ENCODE measurements around the gene TMEM256. TPM values are rescaled to one million over a fixed set of nuclear protein-coding genes. Genes with fewer than 3 reads are reported as not detected.
A peak's percentile ranks its signal among the peaks of the same experiment; 100 is the strongest.

TMEM256 gene
- total RNA-seq, 2 donors from 2014 or later: 133 to 175 TPM

- TF ChIP-seq CTCF (conservative IDR thresholded peaks at IDR 0.05): no peak
- DNase-seq: peak; percentile 58
- Mint-ChIP-seq H3K9me3 (no peaks in the 10 kb centered on the region), H3K27ac (no peak overlapping the region), H3K36me3 (ENCODE audit: low read depth) (peaks cover 32% of the 10 kb centered on the region), H3K4me3 (no peak overlapping the region), H3K4me1 (peaks cover 4% of the 10 kb centered on the region), H3K27me3 (ENCODE audit: insufficient read depth) (peaks cover 5% of the 10 kb centered on the region)
- no peaks in the 10 kb centered on the region for H3K9me3 ChIP-seq (ENCODE audit: control insufficient read depth, low read length)
- H3K27ac ChIP-seq (ENCODE audit: low read depth, low read length): no peak overlapping the region
- H3K4me1 ChIP-seq (ENCODE audit: control insufficient read depth, insufficient read depth, low read length): peaks cover 3% of the 10 kb centered on the region
- no peak overlapping the region for H3K9ac ChIP-seq (ENCODE audit: extremely low read depth, low read length, poor library complexity, severe bottlenecking)
- no peaks in the 10 kb centered on the region for H3K27me3 ChIP-seq (ENCODE audit: control insufficient read depth, insufficient read depth, low read length, poor library complexity, severe bottlenecking)
- H3K36me3 ChIP-seq (ENCODE audit: control insufficient read depth, insufficient read depth, low read length): peaks cover 27% of the 10 kb centered on the region
- H3K4me3 ChIP-seq (ENCODE audit: low read length): no peak overlapping the region
- 86% methylated on average over 13 to 19 of the region's 19 CpGs for WGBS, 2 experiments (ENCODE audit: insufficient coverage in 1 of 2, insufficient read length in 1 of 2)
These were observed 13.7 kb downstream of the TMEM256 start for GRCh38 chr17:7389924-7390910.

DNA sequence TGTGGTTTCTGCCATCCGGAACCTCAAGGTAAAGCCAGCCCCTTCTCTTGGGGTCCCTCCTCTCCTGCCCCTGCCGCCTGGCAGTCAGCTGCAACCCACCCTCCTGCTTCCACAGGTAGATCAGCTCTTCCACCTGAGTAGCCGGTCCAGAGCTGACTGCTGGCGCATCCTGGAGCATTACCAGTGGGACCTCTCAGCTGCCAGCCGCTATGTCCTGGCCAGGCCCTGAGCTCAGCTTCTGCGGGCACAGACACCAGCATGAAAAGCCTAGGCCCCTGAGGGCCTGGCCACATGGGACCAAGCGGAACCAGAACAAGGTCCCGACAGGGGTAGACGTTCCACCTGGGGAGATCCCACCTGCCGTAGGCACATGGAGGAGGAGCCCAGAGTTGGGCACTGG, 15.0 kb downstream of the TMEM256 start:
- H3K36me3 Mint-ChIP-seq (ENCODE audit: low read depth): peaks cover 34% of the 10 kb centered on the region
- no peak overlapping the region for H3K9ac ChIP-seq (ENCODE audit: extremely low read depth, low read length, poor library complexity, severe bottlenecking)
- peak; percentile 44 for DNase-seq
- H3K27me3 Mint-ChIP-seq (ENCODE audit: insufficient read depth): peaks cover 6% of the 10 kb centered on the region
- H3K4me1 Mint-ChIP-seq: no peaks in the 10 kb centered on the region
- no peak overlapping the region for H3K27ac ChIP-seq (ENCODE audit: low read depth, low read length)
- H3K9me3 ChIP-seq (ENCODE audit: control insufficient read depth, low read length): no peaks in the 10 kb centered on the region
- H3K27me3 ChIP-seq (ENCODE audit: control insufficient read depth, insufficient read depth, low read length, poor library complexity, severe bottlenecking): no peaks in the 10 kb centered on the region
- H3K4me1 ChIP-seq (ENCODE audit: control insufficient read depth, insufficient read depth, low read length): peaks cover 3% of the 10 kb centered on the region
- 96 to 97% methylated on average over 6 to 10 of the region's 10 CpGs for WGBS, 2 experiments (ENCODE audit: insufficient coverage in 1 of 2, insufficient read length in 1 of 2)
- H3K9me3 Mint-ChIP-seq: no peaks in the 10 kb centered on the region
- no peak overlapping the region for H3K4me3 ChIP-seq (ENCODE audit: low read length)
- H3K36me3 ChIP-seq (ENCODE audit: control insufficient read depth, insufficient read depth, low read length): peaks cover 27% of the 10 kb centered on the region
- H3K4me3 Mint-ChIP-seq: no peak overlapping the region
- no peak for TF ChIP-seq CTCF (conservative IDR thresholded peaks at IDR 0.05)
- H3K27ac Mint-ChIP-seq: no peak overlapping the region

DNA sequence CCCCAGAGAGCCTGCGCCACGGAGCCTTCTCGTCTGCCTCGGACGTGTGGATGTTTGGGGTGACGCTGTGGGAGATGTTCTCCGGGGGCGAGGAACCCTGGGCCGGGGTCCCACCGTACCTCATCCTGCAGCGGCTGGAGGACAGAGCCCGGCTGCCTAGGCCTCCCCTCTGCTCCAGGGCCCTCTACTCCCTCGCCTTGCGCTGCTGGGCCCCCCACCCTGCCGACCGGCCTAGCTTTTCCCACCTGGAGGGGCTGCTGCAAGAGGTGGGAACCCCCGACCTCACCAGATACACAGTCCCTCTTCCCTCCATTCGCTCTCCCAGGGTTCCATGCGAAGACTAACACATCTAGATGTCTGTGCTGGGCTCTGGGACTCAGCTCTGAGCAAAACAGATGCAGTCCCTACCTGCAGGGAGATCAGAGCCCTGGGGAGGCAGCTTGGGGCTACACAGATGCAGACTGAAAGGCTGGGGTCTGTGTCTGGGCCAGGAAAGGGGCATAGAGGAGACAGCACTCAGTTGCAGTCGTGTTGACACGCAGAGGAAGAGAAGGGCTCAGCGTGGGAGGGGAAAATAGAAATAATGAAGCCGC, 19.3 kb downstream of the TMEM256 start:
- 76 to 90% methylated on average over 10 to 23 of the region's 23 CpGs for WGBS, 2 experiments (ENCODE audit: insufficient coverage in 1 of 2, insufficient read length in 1 of 2)
- Mint-ChIP-seq H3K36me3 (ENCODE audit: low read depth) (peaks cover 28% of the 10 kb centered on the region), H3K4me3 (peak overlapping the region; percentile 41), H3K27ac (no peak overlapping the region), H3K9me3 (no peaks in the 10 kb centered on the region), H3K27me3 (ENCODE audit: insufficient read depth) (peaks cover 39% of the 10 kb centered on the region), H3K4me1 (peaks cover 9% of the 10 kb centered on the region)
- Histone ChIP-seq H3K9me3 (ENCODE audit: control insufficient read depth, low read length) (peaks cover 3% of the 10 kb centered on the region), H3K4me3 (ENCODE audit: low read length) (no peak overlapping the region), H3K27me3 (ENCODE audit: control insufficient read depth, insufficient read depth, low read length, poor library complexity, severe bottlenecking) (peaks cover 38% of the 10 kb centered on the region), H3K36me3 (ENCODE audit: control insufficient read depth, insufficient read depth, low read length) (peaks cover 6% of the 10 kb centered on the region), H3K27ac (ENCODE audit: low read depth, low read length) (no peak overlapping the region), H3K9ac (ENCODE audit: extremely low read depth, low read length, poor library complexity, severe bottlenecking) (no peak overlapping the region), H3K4me1 (ENCODE audit: control insufficient read depth, insufficient read depth, low read length) (peaks cover 4% of the 10 kb centered on the region)
- no peak for TF ChIP-seq CTCF (conservative IDR thresholded peaks at IDR 0.05)
- DNase-seq: peak; percentile 62
